HG02571 (cell line): ENCODE measurements around the gene GRAMD4.

Source experiments
- ATAC-seq: cut with Tn5 transposase; IDR thresholded peaks from one replicate; pipeline ENCODE4 v1.9.1; 2021; ENCODE audit warnings: mild to moderate bottlenecking, moderate library complexity; ENCODE audit not compliant: unreplicated experiment

GRAMD4 gene

DNA sequence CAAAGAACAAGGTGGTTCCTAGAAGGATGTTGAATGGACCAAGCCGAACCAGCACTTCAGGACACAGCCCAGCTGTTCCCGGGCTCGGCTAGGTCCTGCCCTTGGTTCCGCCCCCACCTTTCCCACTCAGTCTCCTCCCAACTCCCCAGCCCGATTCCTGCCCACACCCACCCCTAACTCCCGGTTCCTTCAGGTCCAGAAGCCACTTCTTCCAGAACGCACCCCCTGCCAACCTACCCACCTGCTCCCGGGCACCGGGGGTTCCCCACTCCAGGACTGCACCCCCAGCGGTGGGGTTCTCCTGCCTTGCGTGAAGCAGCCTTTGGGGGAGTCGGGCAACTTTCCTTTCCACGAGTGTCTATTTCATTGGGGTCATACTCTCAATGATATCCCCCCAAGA is 87.1 kb downstream of the GRAMD4 start:
- no peak for ATAC-seq

DNA sequence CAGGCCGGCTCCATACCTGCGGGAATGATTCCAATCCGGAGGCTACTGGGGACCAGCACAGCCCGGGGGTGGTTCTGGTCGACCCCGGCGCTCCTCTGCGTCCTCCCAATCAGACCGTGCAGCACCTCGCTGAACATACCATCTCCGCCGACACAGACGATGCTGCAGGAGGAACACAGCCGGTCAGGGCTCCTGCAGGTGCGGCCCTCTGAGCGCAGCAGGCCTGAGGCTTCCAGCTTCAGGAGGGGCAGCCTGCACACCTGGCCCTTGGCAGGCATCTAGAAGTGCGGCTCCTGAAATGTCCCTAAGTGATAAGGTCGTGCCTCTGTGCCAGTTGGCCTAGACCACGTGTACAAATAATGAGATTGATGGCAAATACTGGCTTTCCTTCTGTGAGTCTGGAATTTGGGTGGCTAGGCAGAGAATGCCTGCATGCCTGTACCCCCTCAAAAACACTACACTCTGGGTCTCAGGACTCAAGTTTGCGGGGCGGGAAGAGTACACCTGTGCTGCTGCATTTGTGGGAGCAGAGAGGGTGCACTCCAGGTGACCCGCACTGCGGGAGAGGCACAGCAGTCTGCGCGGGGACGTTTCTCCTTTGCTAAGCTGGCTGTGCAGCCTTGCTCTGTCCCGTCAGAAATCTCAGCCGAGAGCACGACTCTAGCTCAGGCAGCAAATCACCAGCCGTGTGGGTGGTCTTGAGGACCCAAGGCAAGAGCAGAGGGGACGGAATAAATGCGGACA is 87.8 kb downstream of the GRAMD4 start:
- no peak for ATAC-seq

- no peak for ATAC-seq
These were observed 88.7 kb downstream of the GRAMD4 start for GRCh38 chr22:46708766-46709330.

DNA sequence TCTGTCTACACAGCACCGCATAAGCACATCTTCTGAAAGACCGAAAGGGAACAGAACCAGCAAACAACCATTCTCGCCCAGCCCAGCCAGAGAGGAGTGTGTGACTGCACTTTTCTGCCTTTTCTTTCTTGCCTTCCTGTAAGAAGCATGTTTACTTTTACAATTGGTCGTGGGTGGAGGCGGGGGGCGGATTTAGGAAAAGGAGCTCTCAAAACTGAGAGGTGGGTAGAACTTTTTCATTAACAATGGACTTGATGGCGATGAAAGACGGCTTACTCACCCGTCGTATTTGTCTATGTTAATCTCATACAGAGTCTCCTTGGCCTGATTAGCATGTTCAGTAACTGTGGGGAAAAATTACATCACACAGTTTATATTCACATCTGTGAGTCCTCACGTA is 90.6 kb downstream of the GRAMD4 start:
- ATAC-seq, result no peak

- ATAC-seq, result no peak
These were observed 92.1 kb downstream of the GRAMD4 start for GRCh38 chr22:46712288-46712687.

DNA sequence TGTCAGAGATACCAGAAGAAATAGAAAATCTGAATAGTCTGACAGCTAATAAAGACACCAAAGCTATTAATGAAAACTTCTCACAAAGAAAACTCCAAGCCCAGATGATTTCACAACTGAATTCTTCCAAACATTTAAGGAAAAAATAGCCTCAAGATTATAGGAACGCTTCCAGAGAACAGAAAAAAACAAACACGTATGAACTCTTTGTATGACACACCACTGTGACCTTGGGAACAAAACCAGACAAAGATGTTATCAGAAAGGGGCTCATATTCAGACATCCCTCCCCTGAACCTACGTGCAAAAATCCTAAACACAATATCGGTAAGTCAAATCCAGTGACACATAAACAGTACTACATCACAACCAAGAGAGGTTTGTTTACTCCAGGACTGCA is 94.4 kb downstream of the GRAMD4 start:
- no peak for ATAC-seq

GRCh38 chr22:46719921-46720320 is 99.7 kb downstream of the GRAMD4 start:
- ATAC-seq, result no peak

GRCh38 chr22:46721501-46722085 is 101.4 kb downstream of the GRAMD4 start:
- ATAC-seq, result no peak

GRCh38 chr22:46723882-46724281 is 103.7 kb downstream of the GRAMD4 start:
- no peak for ATAC-seq

- no peak for ATAC-seq
These were observed 104.9 kb downstream of the GRAMD4 start for GRCh38 chr22:46725096-46725495.

DNA sequence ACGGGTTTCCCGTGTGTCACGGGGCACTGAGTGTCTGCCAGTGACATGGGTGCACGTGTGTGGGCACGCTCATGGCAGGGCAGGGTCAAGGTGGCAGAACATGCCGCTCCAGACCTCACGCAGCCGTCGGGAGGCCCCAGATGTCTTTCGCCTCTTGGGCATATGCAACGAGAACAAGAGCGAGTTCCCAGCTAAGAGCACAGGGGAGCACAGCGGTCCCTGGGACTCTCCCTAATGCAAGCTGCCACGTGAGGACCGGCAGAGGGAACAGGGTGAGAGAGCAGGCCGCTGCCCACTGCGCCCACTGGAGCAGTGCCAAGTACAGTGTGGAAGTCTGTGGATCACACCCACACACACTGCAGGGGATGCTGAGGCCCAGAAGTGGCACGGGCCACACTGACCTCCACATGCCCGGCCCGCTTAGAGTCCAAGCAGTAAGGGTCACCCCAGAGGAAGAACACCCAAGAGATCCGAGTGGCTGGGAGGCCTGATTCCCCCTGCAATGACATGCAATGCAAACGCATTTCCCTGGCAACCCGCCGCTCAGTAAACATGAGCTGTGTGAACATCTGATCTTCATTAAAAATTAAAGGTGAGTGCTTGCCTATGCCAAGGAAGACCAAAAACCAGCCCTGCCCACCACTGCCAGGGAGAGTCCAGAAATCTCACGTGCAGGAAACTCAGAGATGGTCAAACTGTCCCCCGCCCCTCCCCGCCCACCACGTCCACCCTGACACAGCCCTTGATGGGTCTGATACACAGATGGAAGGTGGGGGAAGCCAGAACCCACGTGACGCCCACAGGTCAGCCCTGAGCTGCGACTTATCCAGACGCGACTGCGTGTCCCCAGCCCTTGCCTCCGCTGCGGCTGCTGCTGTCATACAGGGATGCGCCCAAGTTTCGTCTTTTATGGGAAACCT is 106.1 kb downstream of the GRAMD4 start:
- ATAC-seq, result no peak

- no peak for ATAC-seq
These were observed 106.8 kb downstream of the GRAMD4 start for GRCh38 chr22:46726986-46727317.

DNA sequence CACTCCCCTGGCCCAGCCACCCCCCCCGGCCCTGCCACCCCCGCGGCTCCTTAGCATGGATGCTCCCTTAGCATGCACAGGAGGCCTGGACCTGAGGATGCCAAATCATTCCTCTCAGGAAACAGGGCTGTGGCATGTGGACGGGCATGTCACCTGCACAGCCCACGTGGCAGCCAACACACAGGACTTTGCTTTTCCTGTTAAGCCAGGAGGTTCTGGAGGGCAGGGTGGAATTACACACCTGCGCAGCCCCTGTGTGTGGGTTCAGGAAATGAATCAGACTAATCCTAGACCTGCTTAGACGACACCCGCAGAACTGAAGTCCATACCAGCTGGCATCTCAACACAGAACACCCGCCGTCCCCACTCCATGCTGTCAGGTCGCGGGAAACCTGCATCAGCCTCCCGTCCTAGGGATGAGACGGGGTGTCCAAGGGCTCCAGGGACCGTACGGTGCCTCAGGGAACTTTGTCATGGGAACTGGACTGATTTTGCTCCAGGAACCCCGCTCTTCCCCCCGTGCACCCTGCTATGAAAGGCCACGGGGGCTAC is 107.7 kb downstream of the GRAMD4 start:
- ATAC-seq, result no peak

- no peak for ATAC-seq
These were observed 108.3 kb downstream of the GRAMD4 start for GRCh38 chr22:46728470-46728869.
